NCI-H1048 (cell line): ENCODE measurements around the gene ADAMTS2.

Experiments used
- DNase-seq: peaks from one replicate; lab custom pipeline; 2025; lab: John Stamatoyannopoulos, UW

Gene ADAMTS2

GRCh38 chr5:179266291-179267070, 78.8 kb downstream of the ADAMTS2 start:
- no peak for DNase-seq

GRCh38 chr5:179265514-179266290, 79.6 kb downstream of the ADAMTS2 start:
- DNase-seq = no peak

GRCh38 chr5:179264783-179265513, 80.3 kb downstream of the ADAMTS2 start:
- DNase-seq = no peak

GRCh38 chr5:179264053-179264782, 81.0 kb downstream of the ADAMTS2 start:
- no peak for DNase-seq

DNA sequence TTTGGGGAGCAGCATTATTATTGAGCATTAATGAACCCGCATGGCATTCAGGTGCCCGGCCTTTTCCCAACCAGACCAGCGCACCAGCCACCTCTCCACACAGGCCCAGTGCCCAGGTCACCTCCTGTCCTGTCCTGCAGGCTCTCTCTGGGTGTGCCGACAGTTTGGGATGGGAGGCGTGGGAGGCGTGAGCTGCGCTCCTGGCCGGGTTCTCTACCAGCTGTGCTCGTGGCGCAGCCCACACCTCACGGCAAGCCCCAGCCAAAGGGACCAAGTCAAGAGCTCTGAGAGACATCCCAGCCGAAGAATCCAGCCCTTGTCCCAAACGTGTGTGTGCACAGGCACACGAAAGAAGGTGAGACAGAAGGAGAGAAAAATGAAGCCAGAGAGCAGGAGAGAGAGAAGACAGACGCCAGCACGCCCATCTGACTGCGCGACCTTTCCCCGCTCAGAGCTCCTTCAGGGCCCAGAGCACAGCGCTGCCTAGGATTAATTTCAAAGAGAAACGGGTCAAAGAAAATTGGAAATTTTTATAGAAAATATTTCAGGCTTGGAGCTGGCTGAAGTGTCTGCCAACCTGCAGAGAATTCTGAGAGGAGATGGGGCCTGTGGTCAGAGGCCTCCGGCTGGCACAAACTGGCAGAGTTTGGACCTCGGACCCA, 81.7 kb downstream of the ADAMTS2 start:
- DNase-seq = no peak

- no peak for DNase-seq
These were observed 82.9 kb downstream of the ADAMTS2 start for GRCh38 chr5:179262126-179262920.

GRCh38 chr5:179261301-179262125, 83.7 kb downstream of the ADAMTS2 start:
- DNase-seq = no peak

- no peak for DNase-seq
These were observed 84.8 kb downstream of the ADAMTS2 start for GRCh38 chr5:179260324-179261070.

- no peak for DNase-seq
These were observed 85.4 kb downstream of the ADAMTS2 start for GRCh38 chr5:179259731-179260323.

DNA sequence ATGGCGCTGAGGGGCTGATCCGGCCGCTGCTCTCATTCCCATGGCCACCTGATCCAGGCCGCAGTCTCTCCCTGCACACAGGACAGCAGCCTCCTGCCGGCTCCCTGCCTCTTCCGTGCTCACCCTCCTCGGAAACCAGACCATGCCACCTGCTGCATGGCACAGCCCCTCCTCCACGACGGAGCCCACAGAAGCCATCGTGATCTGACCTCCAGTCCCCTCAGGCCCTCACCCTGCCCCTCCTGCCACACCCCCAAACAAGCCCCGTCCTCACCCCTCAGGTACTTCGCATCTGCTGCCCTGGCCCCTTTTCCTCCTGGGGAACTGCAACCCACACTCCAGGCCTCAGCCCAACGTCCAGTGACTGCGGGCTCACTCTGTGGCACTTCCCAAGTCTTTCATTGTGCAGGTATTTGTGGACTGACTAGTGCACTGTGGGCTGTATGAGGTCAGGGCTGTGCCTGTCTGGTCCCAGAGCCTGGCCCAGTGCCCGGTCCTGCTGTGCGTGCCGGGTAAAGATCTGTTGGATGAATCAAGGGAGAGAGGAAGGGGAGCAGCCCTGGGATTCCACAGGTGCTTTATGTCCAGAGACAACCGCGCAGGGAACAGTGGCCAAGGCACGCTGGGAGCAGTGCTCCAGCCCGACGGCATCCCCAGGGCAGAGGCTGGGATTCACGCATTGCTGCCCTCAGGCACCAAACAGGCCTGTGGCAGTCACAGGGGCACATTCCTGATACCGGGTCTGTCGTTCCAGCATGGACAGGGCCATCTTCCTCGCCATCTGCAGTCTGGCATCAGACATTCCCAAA, 86.1 kb downstream of the ADAMTS2 start:
- no peak for DNase-seq

- no peak for DNase-seq
These were observed 87.0 kb downstream of the ADAMTS2 start for GRCh38 chr5:179258001-179258921.

DNA sequence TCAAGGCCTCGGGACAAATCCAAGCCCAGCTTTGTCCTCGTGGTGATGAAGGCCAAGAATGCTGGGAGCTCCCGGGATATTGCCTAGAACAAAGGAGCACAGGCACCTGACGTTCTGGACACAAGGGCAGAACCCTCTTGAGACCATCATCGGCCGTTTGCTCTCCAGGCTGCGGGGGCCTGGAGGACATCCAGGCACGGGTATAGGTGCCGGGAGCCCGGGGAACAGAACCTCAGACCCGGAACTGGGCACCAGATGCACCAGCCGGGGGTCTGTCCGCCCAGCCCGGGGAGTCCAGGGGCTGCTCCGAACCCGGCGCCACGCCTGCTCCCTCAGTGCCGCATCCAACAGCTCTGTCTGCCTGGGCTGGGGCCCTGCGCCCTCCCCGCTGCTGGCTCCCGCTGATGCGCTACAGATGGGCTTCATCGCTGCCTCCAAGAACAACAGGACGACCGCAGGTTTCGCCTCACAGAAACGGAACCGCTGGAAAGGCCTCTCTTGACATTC, 88.0 kb downstream of the ADAMTS2 start:
- DNase-seq = no peak

DNA sequence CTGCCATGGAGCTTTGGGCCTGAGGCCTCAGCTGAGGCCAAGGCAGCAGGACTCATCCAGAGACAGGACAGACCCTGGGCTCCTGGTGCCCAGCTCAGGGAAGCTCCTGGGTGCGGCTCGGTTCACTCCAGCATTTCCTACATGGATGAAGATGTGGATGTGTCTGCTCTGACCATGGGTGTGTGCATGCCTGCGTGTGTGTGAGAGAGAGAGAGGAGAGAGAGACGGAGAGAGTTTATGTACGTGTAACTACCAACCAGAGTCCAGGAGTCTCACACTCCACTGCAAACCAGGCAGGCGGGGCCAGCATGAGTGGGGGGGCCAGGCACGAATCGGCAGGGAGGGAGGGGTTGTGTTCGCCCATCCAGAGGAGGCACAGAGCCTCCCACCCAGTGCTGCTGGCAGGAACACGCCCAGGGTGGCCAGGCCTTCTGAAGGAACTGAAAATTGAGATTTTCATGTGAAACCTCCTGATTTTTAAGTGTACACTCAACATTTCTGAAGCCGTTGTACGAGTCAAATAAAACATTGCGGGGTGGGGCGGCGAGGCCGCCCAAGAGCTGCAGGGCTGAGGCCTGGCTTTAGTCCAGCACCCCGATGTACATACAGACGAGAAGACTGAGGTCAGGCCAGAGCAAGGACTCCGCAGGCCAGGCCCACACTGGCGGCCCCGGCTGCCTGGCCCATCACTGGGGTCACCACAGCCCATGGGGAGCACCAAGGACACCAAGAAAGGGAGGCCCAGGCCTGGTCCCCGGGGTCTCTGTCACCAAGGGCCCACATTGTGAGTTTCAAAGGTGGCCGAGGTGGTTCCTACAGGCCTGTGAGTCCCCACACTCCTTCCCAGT, 88.7 kb downstream of the ADAMTS2 start:
- no peak for DNase-seq

DNA sequence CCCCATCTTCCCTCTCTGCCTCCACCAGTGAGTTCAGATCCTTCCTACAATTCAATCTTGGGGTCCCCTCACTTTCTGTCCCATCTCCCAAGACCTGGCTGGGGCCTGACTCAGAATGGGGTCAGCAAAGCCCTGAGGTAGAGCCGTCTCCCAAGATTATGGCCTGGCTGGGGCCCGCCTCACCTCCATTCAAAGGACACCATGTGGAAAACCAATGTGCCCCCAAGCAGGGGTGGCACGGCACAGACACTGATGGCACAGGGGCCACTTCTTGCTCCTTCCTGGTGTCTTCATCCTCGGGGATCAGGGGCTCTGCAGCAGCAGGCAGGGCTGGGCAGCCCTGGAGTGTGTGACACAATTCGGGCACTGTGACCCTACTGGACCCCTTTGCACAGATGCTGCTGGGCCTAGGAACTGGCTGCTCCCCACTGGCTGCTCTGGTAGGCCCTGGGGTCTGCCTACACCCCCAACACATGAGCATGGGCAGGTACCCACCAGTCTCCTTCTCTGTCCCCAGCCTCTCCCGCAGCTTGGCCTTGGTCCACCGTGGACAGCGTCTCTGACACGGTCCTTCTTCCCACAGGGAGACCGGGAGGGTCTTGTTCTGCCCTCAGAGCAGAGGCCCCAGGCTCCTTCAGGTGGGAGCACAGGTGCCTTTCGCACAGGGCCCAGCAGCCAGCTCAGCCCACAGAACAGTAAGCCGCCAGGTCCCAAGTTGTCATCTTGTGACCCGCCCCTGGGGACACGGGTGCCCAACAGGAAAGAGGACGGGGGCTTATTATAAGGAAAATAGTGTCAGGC, 89.5 kb downstream of the ADAMTS2 start:
- DNase-seq = no peak
